ENCODE data around the gene KLRC1. TPM values are rescaled to one million over a fixed set of nuclear protein-coding genes. Genes with fewer than 3 reads are reported as not detected.

Gene KLRC1
- total and polyA plus RNA-seq, 10 of the 15 experiments (the other 5 are each of a cell fraction or from before 2014, with no cell fraction given) = 0.04 to 0.60 (median 0.23) TPM; not detected in 1

DNA sequence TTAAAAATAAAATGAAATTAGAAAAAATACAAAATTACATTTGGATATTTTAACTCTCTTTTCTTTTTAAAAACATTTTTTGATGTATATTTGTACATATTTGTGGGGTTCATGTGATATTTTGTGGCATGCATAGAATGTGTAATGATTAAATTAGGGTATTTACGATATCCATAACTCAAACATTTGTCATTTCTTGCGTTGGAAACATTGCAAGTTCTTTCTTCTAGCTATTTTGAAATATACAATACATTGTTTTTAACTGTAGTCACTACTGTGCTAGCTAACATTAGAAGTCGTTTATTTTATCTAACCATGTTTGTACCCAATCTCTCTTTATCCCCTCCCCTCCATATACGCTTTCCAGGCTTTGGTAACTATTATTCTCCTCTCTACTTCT, 38.6 kb upstream of the KLRC1 start:
- H3K4me2 ChIP-seq (ENCODE audit: control insufficient read depth, insufficient read depth) = no peak overlapping the region
- no peaks in the 10 kb centered on the region for H3K4me1 ChIP-seq (ENCODE audit: control insufficient read depth, insufficient read depth, low read length)
- H3K4me3 ChIP-seq = no peak overlapping the region
- H3K79me2 ChIP-seq (ENCODE audit: control insufficient read depth, insufficient read depth, low read length) = no peaks in the 10 kb centered on the region
- no TSS peak for BruUV-seq (replicated peaks)
- FAIRE-seq = no peak
- no peak overlapping the region for H2AFZ ChIP-seq (ENCODE audit: control insufficient read depth, low read depth, low read length)
- H3K27ac ChIP-seq (ENCODE audit: control insufficient read depth, insufficient read depth) = no peak overlapping the region
- TF ChIP-seq CHD4 (IDR thresholded peaks at IDR 0.05) = no peak
- no peak for TF ChIP-seq ZNF622 (IDR thresholded peaks at IDR 0.05)
- no peak for TF ChIP-seq HDGF (IDR thresholded peaks at IDR 0.05)
- no peak for TF ChIP-seq CHD2 (IDR thresholded peaks at IDR 0.05; ENCODE audit: borderline replicate concordance, low read depth, low read length)
- TF ChIP-seq FOXK2 (IDR thresholded peaks at IDR 0.05) = no peak
- no peak for TF ChIP-seq ZNF24 (IDR thresholded peaks at IDR 0.05)
- TF ChIP-seq, protein P1, sequence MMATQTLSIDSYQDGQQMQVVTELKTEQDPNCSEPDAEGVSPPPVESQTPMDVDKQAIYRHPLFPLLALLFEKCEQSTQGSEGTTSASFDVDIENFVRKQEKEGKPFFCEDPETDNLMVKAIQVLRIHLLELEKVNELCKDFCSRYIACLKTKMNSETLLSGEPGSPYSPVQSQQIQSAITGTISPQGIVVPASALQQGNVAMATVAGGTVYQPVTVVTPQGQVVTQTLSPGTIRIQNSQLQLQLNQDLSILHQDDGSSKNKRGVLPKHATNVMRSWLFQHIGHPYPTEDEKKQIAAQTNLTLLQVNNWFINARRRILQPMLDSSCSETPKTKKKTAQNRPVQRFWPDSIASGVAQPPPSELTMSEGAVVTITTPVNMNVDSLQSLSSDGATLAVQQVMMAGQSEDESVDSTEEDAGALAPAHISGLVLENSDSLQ (IDR thresholded peaks at IDR 0.05) = no peak
- no peak for TF ChIP-seq ATF7 (IDR thresholded peaks at IDR 0.05; ENCODE audit: low read depth)
- no peak for TF ChIP-seq IRF4 (IDR thresholded peaks at IDR 0.05; ENCODE audit: low read depth, low read length)
- TF ChIP-seq JUNB (IDR thresholded peaks at IDR 0.05) = no peak
- TF ChIP-seq, protein P2, sequence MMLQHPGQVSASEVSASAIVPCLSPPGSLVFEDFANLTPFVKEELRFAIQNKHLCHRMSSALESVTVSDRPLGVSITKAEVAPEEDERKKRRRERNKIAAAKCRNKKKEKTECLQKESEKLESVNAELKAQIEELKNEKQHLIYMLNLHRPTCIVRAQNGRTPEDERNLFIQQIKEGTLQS (IDR thresholded peaks at IDR 0.05; ENCODE audit: borderline replicate concordance, extremely low read depth, low read depth, low read length) = no peak
- no peak for TF ChIP-seq TCF7 (IDR thresholded peaks at IDR 0.05; ENCODE audit: borderline replicate concordance)
- TF ChIP-seq, protein P3, sequence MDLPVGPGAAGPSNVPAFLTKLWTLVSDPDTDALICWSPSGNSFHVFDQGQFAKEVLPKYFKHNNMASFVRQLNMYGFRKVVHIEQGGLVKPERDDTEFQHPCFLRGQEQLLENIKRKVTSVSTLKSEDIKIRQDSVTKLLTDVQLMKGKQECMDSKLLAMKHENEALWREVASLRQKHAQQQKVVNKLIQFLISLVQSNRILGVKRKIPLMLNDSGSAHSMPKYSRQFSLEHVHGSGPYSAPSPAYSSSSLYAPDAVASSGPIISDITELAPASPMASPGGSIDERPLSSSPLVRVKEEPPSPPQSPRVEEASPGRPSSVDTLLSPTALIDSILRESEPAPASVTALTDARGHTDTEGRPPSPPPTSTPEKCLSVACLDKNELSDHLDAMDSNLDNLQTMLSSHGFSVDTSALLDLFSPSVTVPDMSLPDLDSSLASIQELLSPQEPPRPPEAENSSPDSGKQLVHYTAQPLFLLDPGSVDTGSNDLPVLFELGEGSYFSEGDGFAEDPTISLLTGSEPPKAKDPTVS (IDR thresholded peaks at IDR 0.05; ENCODE audit: low read depth, low read length) = no peak
- TF ChIP-seq SUPT20H (IDR thresholded peaks at IDR 0.05; ENCODE audit: borderline replicate concordance, control insufficient read depth, low read depth, low read length) = no peak
- TF ChIP-seq ZNF207 (IDR thresholded peaks at IDR 0.05; ENCODE audit: borderline replicate concordance) = no peak
- TF ChIP-seq SMAD1 (IDR thresholded peaks at IDR 0.05; ENCODE audit: low read depth, partially characterized antibody) = no peak
- TF ChIP-seq CREB1 (IDR thresholded peaks at IDR 0.05; ENCODE audit: low read depth) = no peak
- TF ChIP-seq ZZZ3 (IDR thresholded peaks at IDR 0.05; ENCODE audit: control insufficient read depth, insufficient read length, low read depth) = no peak
- TF ChIP-seq NFXL1 (IDR thresholded peaks at IDR 0.05; ENCODE audit: borderline replicate concordance) = no peak
- no peak for TF ChIP-seq EED (IDR thresholded peaks at IDR 0.05; ENCODE audit: low read depth)
- no peaks in the 10 kb centered on the region for H3K27me3 ChIP-seq (replicated peaks in 1 of 2; ENCODE audit: control insufficient read depth in 2 of 2, insufficient read depth in 2 of 2, low read length in 1 of 2)
- no peak overlapping the region for H3K9ac ChIP-seq (ENCODE audit: control insufficient read depth, insufficient read depth, low read length)
- ATAC-seq = no peak
- H4K20me1 ChIP-seq (ENCODE audit: control insufficient read depth, insufficient read depth) = no peaks in the 10 kb centered on the region
- in situ Hi-C loops (cut with MboI) = no loop called here
- no peaks in the 10 kb centered on the region; the same call in 2 of the 3 replicates for H3K9me3 ChIP-seq (replicated peaks; ENCODE audit: control insufficient read depth, insufficient read depth, low read length)
- 58% methylated on average over 4 of the region's 4 CpGs for WGBS (ENCODE audit: insufficient coverage, insufficient replicate concordance, low lambda C conversion rate, missing lambda C conversion rate)
- ChIA-PET CTCF (interaction anchor here (0.7 kb wide), 1 partner anchor 13 kb away, joined by 3 read pairs; no protein-coding TSS in a partner anchor), SMC1A (ENCODE audit: uncharacterized antibody, unreplicated experiment) (interaction anchor here (0.8 kb wide), 1 partner anchor 239 kb away, joined by 3 read pairs; no protein-coding TSS in a partner anchor), POLR2A (no interaction called here), RAD21 (ENCODE audit: unreplicated experiment) (no interaction called here)
- intact Hi-C loops (cut with micrococcal nuclease; ENCODE audit: unreplicated experiment) = no loop called here
- no peaks in the 10 kb centered on the region for H3K36me3 ChIP-seq (ENCODE audit: control insufficient read depth in 2 of 2, insufficient read depth in 2 of 2, low read length in 1 of 2)
- DNase-seq (ENCODE audit: low read depth, low spot score) = no peak
